Endothelial cell of umbilical vein (primary cell): ENCODE measurements around the gene CBLL1. TPM values are rescaled to one million over a fixed set of nuclear protein-coding genes. Genes with fewer than 3 reads are reported as not detected.

ENCODE experiments used
- BruUV-seq: library from RNA; stranded (reverse); fragments of 400-500 nt; replicated peaks from 2 replicates; lab custom pipeline; 2021; lab: Mats Ljungman, UMichigan
- CTCF ChIA-PET: fragments of 300-600, 350-600 bp; sonication (Branson Sonifier 250); formaldehyde crosslinking; loops from one replicate; lab custom pipeline; 2021; ENCODE audit warnings: antibody characterized with exemption, inconsistent platforms; lab: Charles Lee
- POLR2A ChIA-PET: fragments of 300-600, 350-600 bp; sonication (Branson Sonifier 250); formaldehyde crosslinking; loops from one replicate; lab custom pipeline; 2021; ENCODE audit warnings: antibody characterized with exemption, inconsistent platforms; lab: Charles Lee
- DNase-seq: peaks from one replicate; pipeline ENCODE4 v3.0.0-alpha.2; 2011; ENCODE audit warnings: low read depth, low spot score
- FAIRE-seq: peaks from 2 replicates; lab custom pipeline; 2011; peaks lifted over from hg19 to GRCh38; lab: Jason Lieb, UNC
- H2AFZ ChIP-seq: 2 replicates; pipeline ENCODE4 v1.6.0; 2012; ENCODE audit warnings: low read depth, low read length, control low read depth, inconsistent platforms
- H3K27ac ChIP-seq: 2 replicates; pipeline ENCODE4 v1.5.1; 2011; ENCODE audit warnings: low read depth, mild to moderate bottlenecking, control low read depth, low read length, moderate library complexity; ENCODE audit not compliant: insufficient read depth
- H3K27me3 ChIP-seq, 2 experiments: 2 replicates each; pipeline versions ENCODE4 v1.6.0 to v1.6.1; 2011; ENCODE audit warnings: low read length in 2 of 2, mixed read lengths in 1 of 2; ENCODE audit not compliant: control insufficient read depth in 2 of 2, insufficient read depth in 2 of 2
- H3K36me3 ChIP-seq, 2 experiments: 2 replicates in 1 of 2; 3 replicates in 1 of 2; pipeline ENCODE4 v1.5.1; 2011; ENCODE audit warnings: low read length in 2 of 2, mild to moderate bottlenecking in 1 of 2, moderate library complexity in 1 of 2; ENCODE audit not compliant: control insufficient read depth in 2 of 2, insufficient read depth in 2 of 2; ENCODE audit errors: extremely low read depth in 1 of 2
- H3K4me1 ChIP-seq: 3 replicates; pipeline ENCODE4 v1.5.1; 2011; ENCODE audit warnings: mild to moderate bottlenecking, low read length; ENCODE audit not compliant: control insufficient read depth, insufficient read depth; ENCODE audit errors: extremely low read depth
- H3K4me2 ChIP-seq: 2 replicates; pipeline ENCODE4 v1.6.1; 2011; ENCODE audit warnings: low read length, control low read depth, mixed read lengths; ENCODE audit not compliant: insufficient read depth
- H3K4me3 ChIP-seq, 3 experiments: fragments of 200-600 bp in 1 of 3; sonication (generic), shearing (Covaris generic) in 1 of 3; replicated peaks in 1 of 3; 2 replicates each; pipeline ENCODE4 v1.5.1; 2011 to 2016; ENCODE audit warnings: control low read depth in 3 of 3, low read length in 3 of 3, mild to moderate bottlenecking in 2 of 3, inconsistent platforms in 1 of 3, low read depth in 1 of 3, moderate library complexity in 1 of 3; ENCODE audit not compliant: insufficient read depth in 1 of 3
- H3K79me2 ChIP-seq: 2 replicates; pipeline ENCODE4 v1.6.0; 2012; ENCODE audit warnings: low read length, inconsistent platforms; ENCODE audit not compliant: control insufficient read depth, insufficient read depth
- H3K9ac ChIP-seq: replicated peaks from 2 replicates; pipeline ENCODE3; 2011; ENCODE audit warnings: low read length, control low read depth; ENCODE audit not compliant: insufficient read depth; ENCODE audit errors: extremely low read depth
- H3K9me1 ChIP-seq: replicated peaks from 3 replicates; pipeline ENCODE4 v1.6.0; 2011; ENCODE audit warnings: mild to moderate bottlenecking, low read length; ENCODE audit not compliant: control insufficient read depth, insufficient read depth; ENCODE audit errors: extremely low read depth
- H3K9me3 ChIP-seq: replicated peaks from 2 replicates; pipeline ENCODE4 v1.5.1; 2012; ENCODE audit warnings: low read length, inconsistent platforms; ENCODE audit not compliant: control insufficient read depth, insufficient read depth
- H4K20me1 ChIP-seq: replicated peaks from 2 replicates; pipeline ENCODE3; 2011; ENCODE audit warnings: mild to moderate bottlenecking, low read length; ENCODE audit not compliant: control insufficient read depth, insufficient read depth; ENCODE audit errors: extremely low read depth
- CTCF ChIP-seq, 2 donors: IDR thresholded peaks; 1 replicate in 1 of 2; 2 replicates in 1 of 2; pipeline ENCODE4 v1.5.1; 2011; ENCODE audit warnings: low read length in 2 of 2, mild to moderate bottlenecking in 2 of 2, moderate library complexity in 2 of 2, control low read depth in 1 of 2, inconsistent platforms in 1 of 2, low read depth in 1 of 2; ENCODE audit not compliant: insufficient read depth in 1 of 2; ENCODE audit errors: extremely low read depth in 1 of 2
- EZH2 ChIP-seq: IDR thresholded peaks from 2 replicates; pipeline ENCODE4 v1.6.1; 2012; ENCODE audit warnings: borderline replicate concordance, low read depth, mild to moderate bottlenecking, moderate library complexity, low read length, inconsistent platforms; ENCODE audit not compliant: severe bottlenecking
- FOS ChIP-seq: IDR thresholded peaks from 2 replicates; pipeline ENCODE4 v1.6.1; 2011; ENCODE audit warnings: mild to moderate bottlenecking, low read length, moderate library complexity, borderline replicate concordance; ENCODE audit not compliant: insufficient read depth
- GATA2 ChIP-seq: IDR thresholded peaks from 2 replicates; pipeline ENCODE4 v1.7.0; 2011; ENCODE audit warnings: low read depth, mild to moderate bottlenecking, moderate library complexity, mixed read lengths, low read length; ENCODE audit not compliant: insufficient read length, insufficient read depth
- JUN ChIP-seq: IDR thresholded peaks from 2 replicates; pipeline ENCODE4 v1.6.1; 2011; ENCODE audit warnings: borderline replicate concordance, low read depth; ENCODE audit not compliant: insufficient read length, insufficient read depth
- MAX ChIP-seq: IDR thresholded peaks from 2 replicates; pipeline ENCODE4 v1.6.1; 2011; ENCODE audit not compliant: insufficient read depth, insufficient read length
- MYC ChIP-seq: IDR thresholded peaks from one replicate; pipeline ENCODE4 v1.6.1; 2011; ENCODE audit warnings: mild to moderate bottlenecking, low read depth, low read length
- POLR2A ChIP-seq: IDR thresholded peaks from 2 replicates; pipeline ENCODE4 v1.6.1; 2012; ENCODE audit warnings: low read depth, mild to moderate bottlenecking, control low read depth, low read length
- POLR2AphosphoS5 ChIP-seq: IDR thresholded peaks from 2 replicates; pipeline ENCODE4 v1.6.1; 2012; ENCODE audit warnings: low read depth, mild to moderate bottlenecking, control low read depth, low read length, moderate library complexity; ENCODE audit not compliant: insufficient read depth
- dilution Hi-C: fragments of 300-500 bp; cut with MboI; formaldehyde crosslinking; loops from one replicate; pipeline ENCODE4 v1.15.0; 2019; ENCODE audit warnings: low sequenced_read_pairs; ENCODE audit not compliant: extremely low pct_ligation_motif_present
- intact Hi-C: fragments of 100-400 bp; cut with micrococcal nuclease; formaldehyde crosslinking; loops from one replicate; pipeline ENCODE4 v1.10.0; 2022
- polyA plus RNA-seq, 4 experiments: library from polyadenylated mRNA; depleted of rRNA in 3 of 4; stranded (reverse) in 3 of 4; unstranded in 1 of 4; fragments of >200 nt; gene quantifications; 2 replicates each; pipeline versions ENCODE4 v1.2.1 to v1.2.3, GENCODE V29; 2011 to 2012; ENCODE audit warnings: missing spikeins in 1 of 4
- total RNA-seq: library from RNA; stranded (reverse); gene quantifications from 2 replicates; pipeline ENCODE4 v1.2.3, GENCODE V29; 2021

CBLL1 gene
- total and polyA plus RNA-seq, 2 donors (not counting 3 experiments of a cell fraction or from before 2014, with no cell fraction given), result 23.1 to 30.6 TPM

- Histone ChIP-seq H3K4me1 (no peaks in the 10 kb centered on the region), H4K20me1 (no peaks in the 10 kb centered on the region), H3K27me3 (peaks cover 13 to 24% of the 10 kb centered on the region in 2 experiments), H3K79me2 (no peaks in the 10 kb centered on the region), H3K9me3 (no peaks in the 10 kb centered on the region), H3K4me3 (no peak overlapping the region), H3K9ac (no peak overlapping the region), H2AFZ (no peak overlapping the region), H3K36me3 (no peaks in the 10 kb centered on the region), H3K4me2 (no peak overlapping the region), H3K9me1 (no peaks in the 10 kb centered on the region), H3K27ac (no peak overlapping the region)
- no peak for TF ChIP-seq FOS
- no peak for TF ChIP-seq POLR2A
- no peak for TF ChIP-seq EZH2
- no peak for TF ChIP-seq MYC
- TF ChIP-seq CTCF (IDR thresholded peaks at IDR 0.05; ENCODE audit: extremely low read depth in 1 of 2, insufficient read depth in 1 of 2, low read depth in 1 of 2, low read length in 2 of 2), result no peak
- TF ChIP-seq JUN, result no peak
- TF ChIP-seq GATA2, result no peak
- no peak for TF ChIP-seq MAX
- TF ChIP-seq POLR2AphosphoS5, result no peak
- dilution Hi-C loops, result no loop called here
- ChIA-PET POLR2A (no interaction called here), CTCF (interaction anchor here (1.1 kb wide), 1 partner anchor 75 kb away, joined by 3 read pairs; no protein-coding TSS in a partner anchor)
- intact Hi-C loops, result no loop called here
- no TSS peak for BruUV-seq
- DNase-seq (peak; percentile 5), FAIRE-seq (no peak)
Observed at GRCh38 chr7:107799647-107800264, 55.8 kb downstream of the CBLL1 start.
